Measurements from ENCODE around the gene GPM6B.

Gene GPM6B

GRCh38 chrX:13816643-13817627, at the start of gene GPM6B:
TSS of gene GPM6B (minus strand) at chrX:13817093. CDS start at chrX:13816904, 189 bp downstream.
- H3K36me3 Mint-ChIP-seq (ENCODE audit: low read depth): no peaks in the 10 kb centered on the region
- H3K4me3 Mint-ChIP-seq: no peak within 1 kb of the TSS
- H3K27me3 Mint-ChIP-seq: peaks cover 5% of the 10 kb centered on the region
- no peaks in the 10 kb centered on the region for H3K9me3 Mint-ChIP-seq
- no peaks in the 10 kb centered on the region for H3K4me1 Mint-ChIP-seq (ENCODE audit: low read depth)
- H3K27ac Mint-ChIP-seq: no peak within 1 kb of the TSS

- no peaks in the 10 kb centered on the region for H3K4me1 Mint-ChIP-seq (ENCODE audit: low read depth)
- H3K27me3 Mint-ChIP-seq: peaks cover 10% of the 10 kb centered on the region
- no peaks in the 10 kb centered on the region for H3K36me3 Mint-ChIP-seq (ENCODE audit: low read depth)
- no peak overlapping the region for H3K4me3 Mint-ChIP-seq
- H3K27ac Mint-ChIP-seq: no peak overlapping the region
- no peaks in the 10 kb centered on the region for H3K9me3 Mint-ChIP-seq
Measured at GRCh38 chrX:13864264-13864663, 47.4 kb upstream of the GPM6B start.

- Mint-ChIP-seq H3K4me3 (no peak overlapping the region), H3K27me3 (peaks cover 14% of the 10 kb centered on the region), H3K36me3 (ENCODE audit: low read depth) (no peaks in the 10 kb centered on the region), H3K9me3 (no peaks in the 10 kb centered on the region), H3K27ac (no peak overlapping the region), H3K4me1 (ENCODE audit: low read depth) (no peaks in the 10 kb centered on the region)
Measured at GRCh38 chrX:13863324-13863723, 46.4 kb upstream of the GPM6B start.

- Mint-ChIP-seq H3K27me3 (peaks cover 13% of the 10 kb centered on the region), H3K4me3 (no peak overlapping the region), H3K36me3 (ENCODE audit: low read depth) (no peaks in the 10 kb centered on the region), H3K9me3 (no peaks in the 10 kb centered on the region), H3K4me1 (ENCODE audit: low read depth) (no peaks in the 10 kb centered on the region), H3K27ac (no peak overlapping the region)
Measured at GRCh38 chrX:13859724-13860123, 42.8 kb upstream of the GPM6B start.

GRCh38 chrX:13857804-13858203, 40.9 kb upstream of the GPM6B start:
- H3K27me3 Mint-ChIP-seq: peaks cover 13% of the 10 kb centered on the region
- no peaks in the 10 kb centered on the region for H3K36me3 Mint-ChIP-seq (ENCODE audit: low read depth)
- H3K4me3 Mint-ChIP-seq: no peak overlapping the region
- no peaks in the 10 kb centered on the region for H3K4me1 Mint-ChIP-seq (ENCODE audit: low read depth)
- H3K27ac Mint-ChIP-seq: no peak overlapping the region
- H3K9me3 Mint-ChIP-seq: no peaks in the 10 kb centered on the region

GRCh38 chrX:13855689-13856450, 39.0 kb upstream of the GPM6B start:
- H3K36me3 Mint-ChIP-seq (ENCODE audit: low read depth): no peaks in the 10 kb centered on the region
- H3K27me3 Mint-ChIP-seq: peaks cover 13% of the 10 kb centered on the region
- no peak overlapping the region for H3K27ac Mint-ChIP-seq
- H3K9me3 Mint-ChIP-seq: no peaks in the 10 kb centered on the region
- no peaks in the 10 kb centered on the region for H3K4me1 Mint-ChIP-seq (ENCODE audit: low read depth)
- H3K4me3 Mint-ChIP-seq: no peak overlapping the region

GRCh38 chrX:13854003-13854402, 37.1 kb upstream of the GPM6B start:
- H3K4me3 Mint-ChIP-seq: no peak overlapping the region
- no peaks in the 10 kb centered on the region for H3K4me1 Mint-ChIP-seq (ENCODE audit: low read depth)
- no peaks in the 10 kb centered on the region for H3K9me3 Mint-ChIP-seq
- H3K36me3 Mint-ChIP-seq (ENCODE audit: low read depth): no peaks in the 10 kb centered on the region
- H3K27me3 Mint-ChIP-seq: peaks cover 7% of the 10 kb centered on the region
- no peak overlapping the region for H3K27ac Mint-ChIP-seq

GRCh38 chrX:13852001-13852695, 35.3 kb upstream of the GPM6B start:
- H3K4me1 Mint-ChIP-seq (ENCODE audit: low read depth): no peaks in the 10 kb centered on the region

GRCh38 chrX:13845721-13846378, 29.0 kb upstream of the GPM6B start:
- H3K9me3 Mint-ChIP-seq: no peaks in the 10 kb centered on the region
- H3K36me3 Mint-ChIP-seq (ENCODE audit: low read depth): no peaks in the 10 kb centered on the region
- H3K27ac Mint-ChIP-seq: no peak overlapping the region
- no peaks in the 10 kb centered on the region for H3K27me3 Mint-ChIP-seq
- H3K4me1 Mint-ChIP-seq (ENCODE audit: low read depth): no peaks in the 10 kb centered on the region
- no peak overlapping the region for H3K4me3 Mint-ChIP-seq

More at GRCh38 chrX:13852001-13852695, 35.3 kb upstream of the GPM6B start:
- H3K36me3 Mint-ChIP-seq (ENCODE audit: low read depth): no peaks in the 10 kb centered on the region
- H3K4me3 Mint-ChIP-seq: no peak overlapping the region
- no peak overlapping the region for H3K27ac Mint-ChIP-seq
- H3K9me3 Mint-ChIP-seq: no peaks in the 10 kb centered on the region
- peaks cover 3% of the 10 kb centered on the region for H3K27me3 Mint-ChIP-seq

- Mint-ChIP-seq H3K36me3 (ENCODE audit: low read depth) (no peaks in the 10 kb centered on the region), H3K27ac (no peak overlapping the region), H3K27me3 (no peaks in the 10 kb centered on the region), H3K4me3 (no peak overlapping the region), H3K4me1 (ENCODE audit: low read depth) (no peaks in the 10 kb centered on the region), H3K9me3 (no peaks in the 10 kb centered on the region)
Measured at GRCh38 chrX:13843150-13843721, 26.3 kb upstream of the GPM6B start.

- Mint-ChIP-seq H3K4me1 (ENCODE audit: low read depth) (no peaks in the 10 kb centered on the region), H3K27ac (no peak overlapping the region), H3K9me3 (no peaks in the 10 kb centered on the region), H3K36me3 (ENCODE audit: low read depth) (no peaks in the 10 kb centered on the region), H3K27me3 (no peaks in the 10 kb centered on the region), H3K4me3 (no peak overlapping the region)
Measured at GRCh38 chrX:13840121-13840520, 23.2 kb upstream of the GPM6B start.

- H3K27ac Mint-ChIP-seq: no peak overlapping the region
- H3K36me3 Mint-ChIP-seq (ENCODE audit: low read depth): no peaks in the 10 kb centered on the region
- H3K4me1 Mint-ChIP-seq (ENCODE audit: low read depth): no peaks in the 10 kb centered on the region
- no peaks in the 10 kb centered on the region for H3K27me3 Mint-ChIP-seq
- no peaks in the 10 kb centered on the region for H3K9me3 Mint-ChIP-seq
- no peak overlapping the region for H3K4me3 Mint-ChIP-seq
Measured at GRCh38 chrX:13837290-13837745, 20.4 kb upstream of the GPM6B start.

- no peaks in the 10 kb centered on the region for H3K27me3 Mint-ChIP-seq
Measured at GRCh38 chrX:13836575-13836974, 19.7 kb upstream of the GPM6B start.

GRCh38 chrX:13835825-13836224, 18.9 kb upstream of the GPM6B start:
- Mint-ChIP-seq H3K27ac (no peak overlapping the region), H3K27me3 (no peaks in the 10 kb centered on the region), H3K36me3 (ENCODE audit: low read depth) (no peaks in the 10 kb centered on the region), H3K4me3 (no peak overlapping the region), H3K9me3 (no peaks in the 10 kb centered on the region), H3K4me1 (ENCODE audit: low read depth) (no peaks in the 10 kb centered on the region)

More at GRCh38 chrX:13836575-13836974, 19.7 kb upstream of the GPM6B start:
- Mint-ChIP-seq H3K9me3 (no peaks in the 10 kb centered on the region), H3K36me3 (ENCODE audit: low read depth) (no peaks in the 10 kb centered on the region), H3K4me1 (ENCODE audit: low read depth) (no peaks in the 10 kb centered on the region), H3K27ac (no peak overlapping the region), H3K4me3 (no peak overlapping the region)
